GM19035 (cell line): Measurements from ENCODE around the gene CSRNP3.

Experiments
- ATAC-seq: cut with Tn5 transposase; IDR thresholded peaks from one replicate; pipeline ENCODE4 v1.9.1; 2021; ENCODE audit not compliant: unreplicated experiment

CSRNP3 gene

GRCh38 chr2:165674780-165675179, 205.3 kb downstream of the CSRNP3 start:
- ATAC-seq = no peak

DNA sequence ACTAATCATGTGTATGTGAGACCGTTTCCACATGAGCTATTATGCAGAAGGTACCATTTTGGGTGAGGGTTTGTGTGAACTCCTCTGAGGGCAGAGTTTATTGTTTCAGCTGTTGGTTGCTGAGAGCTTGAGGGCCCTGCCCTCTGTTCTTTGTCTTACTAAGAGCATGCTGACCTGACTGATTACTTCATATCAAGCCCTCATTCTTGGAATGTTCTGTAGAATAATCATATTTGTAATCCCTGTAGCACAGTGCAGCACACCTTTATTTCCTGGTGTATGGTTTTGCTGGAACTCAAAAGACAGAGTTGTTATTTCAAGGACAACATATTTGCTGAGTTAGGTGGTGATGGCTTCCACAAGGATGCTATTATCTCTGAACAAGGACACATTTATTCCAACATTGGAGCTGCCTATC, 206.1 kb downstream of the CSRNP3 start:
- no peak for ATAC-seq

DNA sequence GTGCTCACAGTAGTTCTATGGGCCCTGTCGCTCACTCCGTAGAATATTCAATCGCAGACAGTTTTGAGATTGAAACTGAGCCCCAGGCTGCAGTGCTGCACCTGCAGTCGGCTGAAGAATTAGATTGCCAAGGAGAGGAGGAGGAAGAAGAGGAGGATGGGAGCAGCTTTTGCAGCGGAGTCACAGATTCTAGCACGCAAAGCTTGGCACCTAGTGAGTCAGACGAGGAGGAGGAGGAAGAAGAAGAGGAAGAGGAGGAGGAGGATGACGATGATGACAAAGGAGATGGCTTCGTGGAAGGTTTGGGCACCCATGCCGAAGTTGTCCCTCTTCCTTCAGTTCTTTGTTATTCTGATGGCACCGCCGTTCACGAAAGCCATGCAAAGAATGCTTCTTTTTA, 209.4 kb downstream of the CSRNP3 start:
- ATAC-seq = no peak

- ATAC-seq = no peak
Measured at GRCh38 chr2:165679621-165680020, 210.1 kb downstream of the CSRNP3 start.

DNA sequence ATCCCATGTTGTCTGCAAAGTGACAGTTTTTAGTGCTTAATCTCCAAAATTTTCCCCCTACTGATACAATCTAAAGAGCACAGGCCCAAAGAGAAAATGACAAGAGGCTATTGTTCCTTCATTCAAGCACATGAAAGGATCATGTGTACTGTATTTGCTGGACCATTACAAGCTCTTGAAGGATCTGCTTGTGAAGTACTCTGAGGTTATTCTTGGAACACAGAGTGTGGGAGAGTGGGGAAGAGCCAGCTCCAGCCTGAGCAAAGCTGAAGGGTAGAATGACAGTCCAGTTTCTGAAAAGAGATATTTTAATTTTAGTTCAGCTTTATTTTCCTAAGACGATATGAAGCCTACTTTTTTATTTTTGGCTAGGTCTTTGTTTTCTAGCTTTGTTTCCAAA, 212.3 kb downstream of the CSRNP3 start:
- ATAC-seq = no peak

DNA sequence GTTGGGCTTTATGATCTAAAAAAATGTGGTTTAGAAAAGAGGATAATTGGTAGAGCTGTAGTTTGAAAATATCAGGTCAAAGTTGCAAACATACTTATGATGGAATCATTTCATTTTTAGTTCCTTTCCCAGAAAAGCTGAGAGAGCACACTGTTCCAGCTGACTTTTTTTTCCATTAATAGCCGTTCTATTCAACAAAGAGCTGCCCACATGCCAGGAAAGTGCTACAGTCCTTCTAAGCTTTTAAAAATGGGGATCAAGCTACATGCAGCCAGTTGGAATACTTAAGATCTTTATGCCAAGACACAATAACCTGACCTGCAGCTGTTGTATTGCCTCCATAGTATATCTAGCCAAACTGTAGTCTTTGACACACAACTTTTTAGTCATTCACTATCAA, 213.0 kb downstream of the CSRNP3 start:
- ATAC-seq = no peak

DNA sequence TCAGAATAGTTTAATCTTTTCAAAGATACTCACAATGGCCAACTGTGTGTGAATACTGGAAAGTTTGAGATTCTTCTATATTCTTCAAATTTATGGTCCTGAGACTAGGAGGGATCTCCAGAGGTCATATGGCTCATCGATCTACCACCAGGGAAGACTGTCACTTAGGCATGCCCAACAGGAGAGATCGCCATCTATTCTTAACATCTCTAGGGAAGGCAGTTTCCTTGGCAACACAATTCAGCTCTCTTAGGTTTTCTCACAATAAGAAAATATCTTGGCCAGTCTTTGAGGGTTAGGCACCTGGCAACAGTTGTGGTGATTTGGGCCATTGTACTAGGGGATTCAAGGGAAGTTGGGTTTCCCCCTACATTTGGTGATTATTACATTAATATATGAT, 217.3 kb downstream of the CSRNP3 start:
- no peak for ATAC-seq

DNA sequence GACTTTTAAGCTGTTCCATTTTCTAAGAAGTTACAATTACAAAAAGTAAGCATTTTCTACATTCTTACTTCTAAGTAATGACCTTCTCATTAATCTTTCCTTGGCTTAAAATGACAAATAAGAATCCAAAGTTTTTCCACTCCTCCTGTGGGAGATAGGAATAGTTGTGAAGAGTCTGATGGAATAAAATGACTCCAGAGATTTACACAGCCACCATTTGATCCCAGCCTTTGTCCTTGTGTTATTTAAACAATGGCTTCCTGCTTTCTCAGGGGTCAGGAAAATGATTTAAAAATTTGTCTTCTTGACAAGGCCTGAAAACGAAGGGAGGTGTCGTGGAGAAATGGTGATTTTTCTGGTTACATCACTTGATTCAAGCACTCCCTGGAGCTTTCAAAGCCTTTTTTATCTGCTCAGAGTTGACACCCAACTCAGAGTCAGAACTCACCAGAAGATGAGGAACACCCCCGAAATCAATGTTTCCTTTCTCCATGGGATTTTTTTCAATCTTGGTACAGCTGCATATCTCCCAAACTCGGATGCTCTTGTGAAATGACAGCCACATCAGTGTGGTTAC, 218.0 kb downstream of the CSRNP3 start:
- no peak for ATAC-seq

- no peak for ATAC-seq
Measured at GRCh38 chr2:165691615-165692014, 222.1 kb downstream of the CSRNP3 start.

DNA sequence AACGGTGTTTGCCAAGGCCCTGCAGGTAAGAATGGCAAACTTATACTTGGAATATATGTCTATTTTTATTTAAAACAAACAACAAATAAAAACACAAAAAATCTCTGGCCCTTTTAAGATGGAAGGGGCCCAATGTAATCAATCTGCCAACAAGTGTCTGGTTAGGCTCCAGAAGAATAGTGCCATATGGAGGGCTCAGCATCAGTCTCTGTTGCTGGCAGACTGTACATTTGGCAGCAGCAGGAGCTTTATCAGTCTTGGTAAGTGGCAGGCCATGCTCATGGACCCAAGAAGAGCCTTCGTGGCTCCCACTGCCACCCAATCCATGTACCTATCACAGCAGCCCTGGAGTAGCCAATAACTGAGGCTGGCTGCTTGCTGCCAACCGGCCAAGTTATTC, 223.4 kb downstream of the CSRNP3 start:
- no peak for ATAC-seq

DNA sequence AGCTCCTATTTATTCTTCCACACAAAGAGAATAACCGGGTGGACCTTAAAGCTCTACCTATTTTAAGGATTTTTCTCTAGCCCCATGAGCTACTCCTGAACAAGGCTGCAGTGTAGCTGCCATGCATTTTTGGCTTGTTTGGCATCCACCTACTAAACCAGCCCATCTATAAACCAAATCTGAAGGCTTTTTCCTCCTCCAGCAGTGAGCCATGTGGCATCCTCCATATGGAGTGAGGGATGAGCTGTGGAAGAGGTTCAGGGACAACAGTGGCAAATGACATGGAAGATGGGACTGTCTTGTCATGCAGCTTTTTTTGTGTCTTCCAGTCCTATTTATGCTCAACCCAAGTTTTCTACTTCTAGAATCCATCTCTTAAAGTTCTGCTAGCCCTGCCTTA, 224.3 kb downstream of the CSRNP3 start:
- no peak for ATAC-seq

GRCh38 chr2:165697748-165698443, 228.4 kb downstream of the CSRNP3 start:
- no peak for ATAC-seq

DNA sequence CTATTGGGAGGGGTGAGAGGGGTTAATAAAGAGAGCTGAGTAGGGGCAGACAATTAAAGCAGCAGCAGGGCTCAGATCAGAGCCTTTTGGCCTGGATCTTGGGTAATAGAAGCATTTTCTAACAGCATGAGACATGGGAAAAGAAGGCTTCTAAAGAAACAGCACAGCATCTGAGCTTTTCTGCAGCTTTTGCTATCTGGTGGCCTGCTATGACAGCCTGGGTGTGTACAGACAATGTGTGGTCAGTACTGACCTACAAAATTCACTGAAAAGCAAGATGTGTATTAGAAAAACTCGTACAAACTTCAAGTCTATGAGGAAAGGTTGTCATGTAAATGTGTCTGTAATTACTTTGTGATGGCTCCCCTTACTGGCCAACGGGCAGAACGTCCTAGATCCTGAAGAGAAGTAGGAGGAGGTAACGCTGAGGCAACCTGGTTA, 229.0 kb downstream of the CSRNP3 start:
- peak; percentile 83 for ATAC-seq

GRCh38 chr2:165699946-165700345, 230.4 kb downstream of the CSRNP3 start:
- ATAC-seq = no peak

DNA sequence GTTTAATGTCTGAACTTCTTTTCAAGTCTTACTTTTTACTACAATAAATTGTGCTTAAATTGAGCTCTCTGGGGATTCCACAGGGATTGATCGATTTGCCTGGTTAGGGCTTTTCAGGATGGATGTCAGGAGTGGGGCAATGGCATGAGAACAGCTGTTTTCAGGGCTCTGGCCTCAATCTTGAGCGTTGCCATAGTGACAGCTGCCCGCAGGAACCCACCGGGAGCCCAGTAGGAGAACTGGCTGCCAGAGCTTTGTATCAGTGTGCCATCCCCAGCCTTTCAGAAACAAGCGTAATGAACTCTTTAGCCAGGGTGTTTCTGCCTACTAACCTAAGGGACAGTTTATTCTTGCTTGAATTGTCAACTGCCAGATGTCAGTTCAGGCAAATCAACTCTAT, 231.0 kb downstream of the CSRNP3 start:
- no peak for ATAC-seq

- no peak for ATAC-seq
Measured at GRCh38 chr2:165701147-165701546, 231.6 kb downstream of the CSRNP3 start.

- ATAC-seq = no peak
Measured at GRCh38 chr2:165706960-165707487, 237.5 kb downstream of the CSRNP3 start.

DNA sequence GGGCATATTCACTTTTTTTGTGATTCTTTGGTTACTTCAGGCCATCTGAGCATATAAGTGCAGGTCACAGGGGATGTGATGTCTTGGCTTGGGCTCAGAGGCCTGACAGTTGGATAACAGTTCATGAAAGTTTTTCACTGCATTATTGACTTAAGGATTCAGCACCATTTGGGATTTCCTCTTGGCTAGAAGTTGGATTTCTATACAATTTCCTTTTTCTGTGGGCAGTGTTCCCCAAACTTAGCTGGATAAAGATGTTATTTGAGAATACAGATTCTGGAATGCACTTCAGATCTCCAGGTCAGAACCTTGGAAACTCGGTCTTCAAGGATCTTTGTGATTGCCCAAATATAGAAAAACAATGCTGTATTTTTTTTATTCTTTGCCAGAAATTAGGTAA, 246.6 kb downstream of the CSRNP3 start:
- ATAC-seq = no peak

- ATAC-seq = no peak
Measured at GRCh38 chr2:165718610-165719210, 249.2 kb downstream of the CSRNP3 start.

GRCh38 chr2:165720511-165720910, 251.0 kb downstream of the CSRNP3 start:
- no peak for ATAC-seq

- ATAC-seq = no peak
Measured at GRCh38 chr2:165725421-165725820, 255.9 kb downstream of the CSRNP3 start.
